Measurements from ENCODE around the gene SRP14.

Gene SRP14

GRCh38 chr15:40054605-40054854 is 15.5 kb upstream of the SRP14 start:
- Histone ChIP-seq H3K4me3 (replicated peaks; ENCODE audit: insufficient read depth, low read length) (no peak overlapping the region), H3K27me3 (ENCODE audit: insufficient read depth, poor library complexity, severe bottlenecking) (no peaks in the 10 kb centered on the region), H3K27ac (replicated peaks) (peak overlapping the region; percentile 73)
- no peak for DNase-seq (ENCODE audit: low read depth in 1 of 2, low spot score in 1 of 2)
- TF ChIP-seq GABPA (IDR thresholded peaks at IDR 0.05; ENCODE audit: low read depth): no peak
- no peak for TF ChIP-seq SPI1 (IDR thresholded peaks at IDR 0.05; ENCODE audit: borderline replicate concordance, low read depth)
- no peak for TF ChIP-seq POLR2AphosphoS5 (IDR thresholded peaks at IDR 0.05; ENCODE audit: low read depth)

DNA sequence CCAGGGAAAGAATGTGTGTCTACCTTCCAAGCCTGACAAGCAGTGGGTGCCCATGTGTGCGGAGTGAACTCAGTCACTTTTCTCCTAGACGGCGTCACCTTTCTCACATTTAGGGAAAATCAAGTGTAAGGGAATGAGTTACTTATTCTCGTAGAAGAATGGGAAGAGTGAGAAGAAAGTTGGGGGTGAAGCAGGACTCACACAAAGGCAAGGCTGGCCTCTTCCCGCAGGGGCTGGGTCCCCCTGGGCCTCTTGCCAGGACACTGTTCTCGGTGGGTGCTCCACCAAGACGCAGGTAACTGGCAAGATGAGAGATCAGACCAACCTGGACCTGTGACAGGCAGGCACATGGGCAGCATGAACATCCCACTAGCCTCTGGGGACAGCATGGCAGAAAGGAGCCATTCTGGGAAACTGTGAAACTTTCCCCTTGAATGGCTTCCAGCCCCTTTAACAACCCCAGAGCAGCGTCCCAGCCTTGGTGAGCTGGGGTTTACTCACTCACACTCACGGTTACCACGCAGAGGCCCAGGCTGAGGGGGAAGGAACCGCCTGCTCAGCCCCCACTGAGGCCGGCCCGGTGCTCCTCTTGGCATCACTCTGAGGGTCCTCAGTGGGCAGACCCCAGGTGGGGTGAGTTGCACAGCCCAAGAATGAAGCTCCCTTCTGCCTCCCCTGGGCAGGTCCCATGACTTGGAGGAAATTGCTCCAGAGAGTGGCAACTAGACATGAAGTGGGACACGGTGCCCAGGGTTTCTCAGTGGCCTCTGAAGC is 15.0 kb upstream of the SRP14 start:
- Histone ChIP-seq H3K27me3 (ENCODE audit: insufficient read depth, poor library complexity, severe bottlenecking) (no peaks in the 10 kb centered on the region), H3K27ac (replicated peaks) (peak overlapping the region; percentile 73), H3K4me3 (replicated peaks; ENCODE audit: insufficient read depth, low read length) (no peak overlapping the region)
- TF ChIP-seq GABPA (IDR thresholded peaks at IDR 0.05; ENCODE audit: low read depth) (no peak), REST (IDR thresholded peaks at IDR 0.05; ENCODE audit: insufficient replicate concordance, low read depth) (no peak), SPI1 (IDR thresholded peaks at IDR 0.05; ENCODE audit: borderline replicate concordance, low read depth) (no peak), POLR2AphosphoS5 (IDR thresholded peaks at IDR 0.05; ENCODE audit: low read depth) (no peak)
- TF ChIP-seq, protein P1, sequence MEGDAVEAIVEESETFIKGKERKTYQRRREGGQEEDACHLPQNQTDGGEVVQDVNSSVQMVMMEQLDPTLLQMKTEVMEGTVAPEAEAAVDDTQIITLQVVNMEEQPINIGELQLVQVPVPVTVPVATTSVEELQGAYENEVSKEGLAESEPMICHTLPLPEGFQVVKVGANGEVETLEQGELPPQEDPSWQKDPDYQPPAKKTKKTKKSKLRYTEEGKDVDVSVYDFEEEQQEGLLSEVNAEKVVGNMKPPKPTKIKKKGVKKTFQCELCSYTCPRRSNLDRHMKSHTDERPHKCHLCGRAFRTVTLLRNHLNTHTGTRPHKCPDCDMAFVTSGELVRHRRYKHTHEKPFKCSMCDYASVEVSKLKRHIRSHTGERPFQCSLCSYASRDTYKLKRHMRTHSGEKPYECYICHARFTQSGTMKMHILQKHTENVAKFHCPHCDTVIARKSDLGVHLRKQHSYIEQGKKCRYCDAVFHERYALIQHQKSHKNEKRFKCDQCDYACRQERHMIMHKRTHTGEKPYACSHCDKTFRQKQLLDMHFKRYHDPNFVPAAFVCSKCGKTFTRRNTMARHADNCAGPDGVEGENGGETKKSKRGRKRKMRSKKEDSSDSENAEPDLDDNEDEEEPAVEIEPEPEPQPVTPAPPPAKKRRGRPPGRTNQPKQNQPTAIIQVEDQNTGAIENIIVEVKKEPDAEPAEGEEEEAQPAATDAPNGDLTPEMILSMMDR (IDR thresholded peaks at IDR 0.05; ENCODE audit: insufficient read depth, low read length): no peak
- peak in 1 of 2 experiments; percentile 68 for DNase-seq (ENCODE audit: low read depth in 1 of 2, low spot score in 1 of 2)

DNA sequence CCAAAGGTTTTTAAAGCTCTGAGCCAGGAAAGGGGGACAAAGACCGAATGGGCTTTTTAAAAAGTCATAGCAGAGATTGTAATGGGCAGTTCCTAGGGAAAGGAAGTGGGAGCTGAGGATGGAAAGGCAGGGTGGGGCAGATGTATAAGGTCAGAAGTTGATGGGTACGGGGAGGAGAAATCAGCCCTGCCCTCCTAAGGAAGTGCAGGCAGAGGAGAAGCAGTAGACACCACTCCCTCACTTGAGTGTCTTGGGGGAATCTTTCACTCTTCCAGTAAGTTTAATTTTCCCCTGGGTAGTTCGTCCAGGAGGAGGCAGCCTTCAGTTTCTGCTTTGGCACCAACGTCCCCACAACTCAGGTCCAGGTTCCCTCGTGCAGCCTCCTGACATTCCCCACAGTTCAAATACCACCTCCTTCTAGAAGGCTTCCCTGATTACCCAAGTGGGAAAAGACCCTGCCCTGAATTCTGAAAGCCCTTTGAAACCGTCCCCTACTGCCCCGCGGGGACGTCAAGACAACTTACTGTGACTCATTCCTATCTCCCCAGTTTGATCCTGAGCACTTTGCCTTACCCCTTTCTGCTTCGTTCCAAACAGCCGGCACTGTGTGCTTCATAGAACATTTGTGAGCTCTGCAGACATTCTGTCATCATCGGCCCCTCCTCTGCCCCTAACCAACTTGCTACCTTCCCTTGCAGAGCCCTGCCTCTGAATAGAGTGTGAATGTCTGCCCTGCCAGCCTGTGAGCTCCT is 14.3 kb upstream of the SRP14 start:
- no peak for DNase-seq (ENCODE audit: low read depth in 1 of 2, low spot score in 1 of 2)
- H3K27ac ChIP-seq (replicated peaks): peak overlapping the region; percentile 73
- H3K27me3 ChIP-seq (ENCODE audit: insufficient read depth, poor library complexity, severe bottlenecking): no peaks in the 10 kb centered on the region
- no peak overlapping the region for H3K4me3 ChIP-seq (replicated peaks; ENCODE audit: insufficient read depth, low read length)
- TF ChIP-seq SPI1 (IDR thresholded peaks at IDR 0.05; ENCODE audit: borderline replicate concordance, low read depth): no peak
- TF ChIP-seq, protein P1 (IDR thresholded peaks at IDR 0.05; ENCODE audit: insufficient read depth, low read length): no peak
- TF ChIP-seq GABPA (IDR thresholded peaks at IDR 0.05; ENCODE audit: low read depth): no peak
- no peak for TF ChIP-seq REST (IDR thresholded peaks at IDR 0.05; ENCODE audit: insufficient replicate concordance, low read depth)
- TF ChIP-seq POLR2AphosphoS5 (IDR thresholded peaks at IDR 0.05; ENCODE audit: low read depth): no peak

- TF ChIP-seq SPI1 (IDR thresholded peaks at IDR 0.05; ENCODE audit: borderline replicate concordance, low read depth): no peak
- no peak for DNase-seq (ENCODE audit: low read depth in 1 of 2, low spot score in 1 of 2)
- Histone ChIP-seq H3K4me3 (replicated peaks; ENCODE audit: insufficient read depth, low read length) (no peak overlapping the region), H3K27me3 (ENCODE audit: insufficient read depth, poor library complexity, severe bottlenecking) (no peaks in the 10 kb centered on the region), H3K27ac (replicated peaks) (no peak overlapping the region)
Observed at GRCh38 chr15:40052604-40053003, 13.6 kb upstream of the SRP14 start.
